ENCODE data around the gene MBD3L5.
"Not testable (repeated sequence)": the region's sequence is repeated elsewhere in the genome, so short reads cannot be mapped to it uniquely, and the experiment has no call there.

Gene MBD3L5

GRCh38 chr19:7051421-7051820 lies 21.0 kb downstream of the MBD3L5 start:
- WGBS (ENCODE audit: insufficient coverage, insufficient read length), result no CpG with 5 or more reads among the region's 5 CpGs
- not testable (repeated sequence) for H3K9me3 ChIP-seq (ENCODE audit: control insufficient read depth, insufficient read depth, low read length); H3K4me1 ChIP-seq (ENCODE audit: control insufficient read depth, insufficient read depth, low read length); H3K27ac ChIP-seq (ENCODE audit: low read length); H3K36me3 ChIP-seq (ENCODE audit: control insufficient read depth, insufficient read depth, low read length); H3K4me3 ChIP-seq (ENCODE audit: low read length); DNase-seq (ENCODE audit: low read depth, low spot score); H3K27me3 ChIP-seq (ENCODE audit: control insufficient read depth, insufficient read depth, low read length)

- DNase-seq (ENCODE audit: low read depth, low spot score); H3K4me1 ChIP-seq (ENCODE audit: control insufficient read depth, insufficient read depth, low read length); H3K4me3 ChIP-seq (ENCODE audit: low read length); H3K36me3 ChIP-seq (ENCODE audit: control insufficient read depth, insufficient read depth, low read length); H3K27me3 ChIP-seq (ENCODE audit: control insufficient read depth, insufficient read depth, low read length); H3K27ac ChIP-seq (ENCODE audit: low read length); H3K9me3 ChIP-seq (ENCODE audit: control insufficient read depth, insufficient read depth, low read length): not testable (repeated sequence)
- 100% methylated on average over 3 of the region's 7 CpGs for WGBS (ENCODE audit: insufficient coverage, insufficient read length)
Observed at GRCh38 chr19:7052896-7053295, 22.5 kb downstream of the MBD3L5 start.

- not testable (repeated sequence) for H3K4me1 ChIP-seq (ENCODE audit: control insufficient read depth, insufficient read depth, low read length); H3K9me3 ChIP-seq (ENCODE audit: control insufficient read depth, insufficient read depth, low read length); H3K27ac ChIP-seq (ENCODE audit: low read length); H3K4me3 ChIP-seq (ENCODE audit: low read length); H3K27me3 ChIP-seq (ENCODE audit: control insufficient read depth, insufficient read depth, low read length); DNase-seq (ENCODE audit: low read depth, low spot score); H3K36me3 ChIP-seq (ENCODE audit: control insufficient read depth, insufficient read depth, low read length)
- WGBS (ENCODE audit: insufficient coverage, insufficient read length), result no CpG with 5 or more reads among the region's 14 CpGs
Observed at GRCh38 chr19:7054635-7055368, 24.4 kb downstream of the MBD3L5 start.

- H3K27ac ChIP-seq (ENCODE audit: low read length); H3K4me3 ChIP-seq (ENCODE audit: low read length); H3K9me3 ChIP-seq (ENCODE audit: control insufficient read depth, insufficient read depth, low read length); H3K4me1 ChIP-seq (ENCODE audit: control insufficient read depth, insufficient read depth, low read length); H3K36me3 ChIP-seq (ENCODE audit: control insufficient read depth, insufficient read depth, low read length); DNase-seq (ENCODE audit: low read depth, low spot score); H3K27me3 ChIP-seq (ENCODE audit: control insufficient read depth, insufficient read depth, low read length): not testable (repeated sequence)
- no CpG with 5 or more reads among the region's 14 CpGs for WGBS (ENCODE audit: insufficient coverage, insufficient read length)
Observed at GRCh38 chr19:7055679-7056078, 25.3 kb downstream of the MBD3L5 start.

- not testable (repeated sequence) for H3K4me1 ChIP-seq (ENCODE audit: control insufficient read depth, insufficient read depth, low read length); H3K27ac ChIP-seq (ENCODE audit: low read length); H3K36me3 ChIP-seq (ENCODE audit: control insufficient read depth, insufficient read depth, low read length); H3K27me3 ChIP-seq (ENCODE audit: control insufficient read depth, insufficient read depth, low read length); H3K4me3 ChIP-seq (ENCODE audit: low read length); DNase-seq (ENCODE audit: low read depth, low spot score); H3K9me3 ChIP-seq (ENCODE audit: control insufficient read depth, insufficient read depth, low read length)
- no CpG with 5 or more reads among the region's 16 CpGs for WGBS (ENCODE audit: insufficient coverage, insufficient read length)
Observed at GRCh38 chr19:7056371-7056770, 26.0 kb downstream of the MBD3L5 start.

GRCh38 chr19:7058576-7058975 lies 28.2 kb downstream of the MBD3L5 start, which contains the start of gene MBD3L3:
MBD3L3 (minus strand) TSS chr19:7058676; CDS start chr19:7058605, 71 bp downstream.
- WGBS (ENCODE audit: insufficient coverage, insufficient read length), result no CpG with 5 or more reads among the region's 8 CpGs
- not testable (repeated sequence) for H3K9me3 ChIP-seq (ENCODE audit: control insufficient read depth, insufficient read depth, low read length); DNase-seq (ENCODE audit: low read depth, low spot score); H3K27me3 ChIP-seq (ENCODE audit: control insufficient read depth, insufficient read depth, low read length); H3K4me1 ChIP-seq (ENCODE audit: control insufficient read depth, insufficient read depth, low read length); H3K27ac ChIP-seq (ENCODE audit: low read length); H3K4me3 ChIP-seq (ENCODE audit: low read length); H3K36me3 ChIP-seq (ENCODE audit: control insufficient read depth, insufficient read depth, low read length)

GRCh38 chr19:7059977-7060376 lies 29.6 kb downstream of the MBD3L5 start:
- not testable (repeated sequence) for H3K9me3 ChIP-seq (ENCODE audit: control insufficient read depth, insufficient read depth, low read length); H3K4me1 ChIP-seq (ENCODE audit: control insufficient read depth, insufficient read depth, low read length); H3K27me3 ChIP-seq (ENCODE audit: control insufficient read depth, insufficient read depth, low read length); DNase-seq (ENCODE audit: low read depth, low spot score); H3K27ac ChIP-seq (ENCODE audit: low read length); H3K4me3 ChIP-seq (ENCODE audit: low read length); H3K36me3 ChIP-seq (ENCODE audit: control insufficient read depth, insufficient read depth, low read length)
- WGBS (ENCODE audit: insufficient coverage, insufficient read length), result no CpG with 5 or more reads among the region's 2 CpGs

GRCh38 chr19:7063339-7063738 lies 33.0 kb downstream of the MBD3L5 start:
- no peak overlapping the region for H3K4me3 ChIP-seq (ENCODE audit: low read length)
- no peak overlapping the region for H3K27ac ChIP-seq (ENCODE audit: low read length)
- H3K4me1 ChIP-seq (ENCODE audit: control insufficient read depth, insufficient read depth, low read length), result no peaks in the 10 kb centered on the region
- H3K36me3 ChIP-seq (ENCODE audit: control insufficient read depth, insufficient read depth, low read length), result no peaks in the 10 kb centered on the region
- WGBS (ENCODE audit: insufficient coverage, insufficient read length), result no CpG with 5 or more reads among the region's 4 CpGs
- H3K27me3 ChIP-seq (ENCODE audit: control insufficient read depth, insufficient read depth, low read length), result no peaks in the 10 kb centered on the region
- H3K9me3 ChIP-seq (ENCODE audit: control insufficient read depth, insufficient read depth, low read length), result no peaks in the 10 kb centered on the region; the same call in 1 of the 2 replicates
- no peak for DNase-seq (ENCODE audit: low read depth, low spot score)

GRCh38 chr19:7063764-7064418 lies 33.5 kb downstream of the MBD3L5 start:
- Histone ChIP-seq H3K36me3 (ENCODE audit: control insufficient read depth, insufficient read depth, low read length) (no peaks in the 10 kb centered on the region), H3K27me3 (ENCODE audit: control insufficient read depth, insufficient read depth, low read length) (no peaks in the 10 kb centered on the region), H3K27ac (ENCODE audit: low read length) (no peak overlapping the region), H3K9me3 (ENCODE audit: control insufficient read depth, insufficient read depth, low read length) (no peaks in the 10 kb centered on the region; the same call in 1 of the 2 replicates), H3K4me1 (ENCODE audit: control insufficient read depth, insufficient read depth, low read length) (no peaks in the 10 kb centered on the region), H3K4me3 (ENCODE audit: low read length) (no peak overlapping the region)
- no CpG with 5 or more reads among the region's 9 CpGs for WGBS (ENCODE audit: insufficient coverage, insufficient read length)
- DNase-seq (ENCODE audit: low read depth, low spot score), result no peak

GRCh38 chr19:7067122-7067521 lies 36.7 kb downstream of the MBD3L5 start:
- H3K27ac ChIP-seq (ENCODE audit: low read length); H3K4me1 ChIP-seq (ENCODE audit: control insufficient read depth, insufficient read depth, low read length); H3K9me3 ChIP-seq (ENCODE audit: control insufficient read depth, insufficient read depth, low read length); DNase-seq (ENCODE audit: low read depth, low spot score); H3K27me3 ChIP-seq (ENCODE audit: control insufficient read depth, insufficient read depth, low read length); H3K36me3 ChIP-seq (ENCODE audit: control insufficient read depth, insufficient read depth, low read length); H3K4me3 ChIP-seq (ENCODE audit: low read length): not testable (repeated sequence)
- no CpG with 5 or more reads among the region's 13 CpGs for WGBS (ENCODE audit: insufficient coverage, insufficient read length)

GRCh38 chr19:7067716-7068115 lies 37.3 kb downstream of the MBD3L5 start:
- DNase-seq (ENCODE audit: low read depth, low spot score), result no peak
- no CpG with 5 or more reads among the region's 2 CpGs for WGBS (ENCODE audit: insufficient coverage, insufficient read length)

More at GRCh38 chr19:7067716-7068115, 37.3 kb downstream of the MBD3L5 start:
- Histone ChIP-seq H3K27me3 (ENCODE audit: control insufficient read depth, insufficient read depth, low read length) (no peaks in the 10 kb centered on the region), H3K36me3 (ENCODE audit: control insufficient read depth, insufficient read depth, low read length) (no peaks in the 10 kb centered on the region), H3K27ac (ENCODE audit: low read length) (no peak overlapping the region), H3K9me3 (ENCODE audit: control insufficient read depth, insufficient read depth, low read length) (no peaks in the 10 kb centered on the region; the same call in 1 of the 2 replicates), H3K4me1 (ENCODE audit: control insufficient read depth, insufficient read depth, low read length) (no peaks in the 10 kb centered on the region), H3K4me3 (ENCODE audit: low read length) (no peak overlapping the region)
